Subcutaneous abdominal adipose tissue (tissue), 5 donors: Measurements from ENCODE around the gene RAP1GAP2.
"Not testable (repeated sequence)": the region's sequence is repeated elsewhere in the genome, so short reads cannot be mapped to it uniquely, and the experiment has no call there.

ENCODE experiments used
- H3K27ac ChIP-seq: one replicate; pipeline ENCODE4 v1.7.0; 2013; ENCODE audit warnings: low read depth, mild to moderate bottlenecking, inconsistent platforms, low read length, moderate library complexity
- H3K27me3 ChIP-seq, 5 donors: one replicate each; pipeline ENCODE4 v1.7.0; 2013; ENCODE audit warnings: low read length in 5 of 5, inconsistent platforms in 1 of 5; ENCODE audit not compliant: control insufficient read depth in 5 of 5, insufficient read depth in 4 of 5
- H3K36me3 ChIP-seq, 5 donors: one replicate each; pipeline ENCODE4 v1.7.0; 2013; ENCODE audit warnings: low read length in 5 of 5; ENCODE audit not compliant: control insufficient read depth in 5 of 5, insufficient read depth in 5 of 5
- H3K4me1 ChIP-seq, 5 donors: one replicate each; pipeline ENCODE4 v1.7.0; 2013; ENCODE audit warnings: low read length in 5 of 5, mild to moderate bottlenecking in 3 of 5, moderate library complexity in 1 of 5; ENCODE audit not compliant: control insufficient read depth in 5 of 5, insufficient read depth in 5 of 5
- H3K4me3 ChIP-seq, 5 donors: one replicate each; pipeline ENCODE4 v1.7.0; 2013; ENCODE audit warnings: low read length in 5 of 5, low read depth in 1 of 5
- H3K9ac ChIP-seq, 5 donors: one replicate each; pipeline ENCODE4 v1.7.0; 2013; ENCODE audit warnings: low read length in 5 of 5, mild to moderate bottlenecking in 4 of 5, moderate library complexity in 3 of 5
- H3K9me3 ChIP-seq, 5 donors: one replicate each; pipeline ENCODE4 v1.7.0; 2013; ENCODE audit warnings: low read length in 5 of 5; ENCODE audit not compliant: control insufficient read depth in 5 of 5
- donor health status: healthy.
- donor health status: healthy.
- donor health status: healthy.
- donor health status: healthy.
- donor health status: healthy.

RAP1GAP2 gene

DNA sequence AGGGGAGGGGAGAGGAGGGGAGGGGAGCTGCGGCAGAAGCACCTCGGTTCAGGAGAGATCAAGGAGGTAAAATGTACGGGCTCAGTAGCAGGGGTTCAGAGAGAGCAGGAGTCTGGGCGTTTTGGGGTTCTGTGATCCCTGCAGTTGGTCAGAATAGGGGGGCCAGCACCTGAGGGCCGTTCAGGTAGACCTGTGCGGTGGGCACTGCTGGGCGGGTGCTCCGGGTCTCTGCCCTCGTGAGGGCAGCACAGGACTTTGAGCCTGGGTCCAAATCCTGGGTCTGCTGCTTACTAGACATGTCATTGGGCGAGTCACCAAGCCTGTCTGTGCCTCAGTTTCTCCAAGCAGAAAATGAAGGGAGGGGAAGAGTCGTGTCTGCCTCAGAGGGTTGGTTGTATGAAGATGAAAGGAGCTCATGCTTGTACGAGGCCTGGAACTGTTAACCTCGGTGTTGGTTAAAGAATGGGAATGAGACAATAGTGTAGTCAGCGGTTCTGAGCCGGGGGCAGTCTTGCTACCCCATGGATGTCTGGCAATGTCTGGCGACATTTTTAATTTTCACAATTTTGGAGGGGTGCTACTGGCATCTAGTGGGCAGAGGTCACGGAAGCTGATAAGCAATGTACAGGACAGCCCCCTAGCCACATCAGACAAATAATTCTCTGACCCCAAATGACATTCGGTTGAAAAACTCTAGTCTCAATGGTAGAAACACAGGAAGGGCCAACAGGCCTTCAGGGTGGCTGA is 231.7 kb downstream of the RAP1GAP2 start:
- H3K36me3 ChIP-seq = peaks cover 0 to 3% (median 0%) of the 10 kb centered on the region in 5 donors
- H3K4me1 ChIP-seq = peaks cover 0 to 17% (median 0%) of the 10 kb centered on the region in 5 donors
- H3K27me3 ChIP-seq = peaks cover 0 to 3% (median 0%) of the 10 kb centered on the region in 5 donors
- H3K9ac ChIP-seq = no peak overlapping the region
- no peak overlapping the region for H3K4me3 ChIP-seq
- H3K27ac ChIP-seq = no peak overlapping the region
- H3K9me3 ChIP-seq = peaks cover 0 to 12% (median 7%) of the 10 kb centered on the region in 5 donors

DNA sequence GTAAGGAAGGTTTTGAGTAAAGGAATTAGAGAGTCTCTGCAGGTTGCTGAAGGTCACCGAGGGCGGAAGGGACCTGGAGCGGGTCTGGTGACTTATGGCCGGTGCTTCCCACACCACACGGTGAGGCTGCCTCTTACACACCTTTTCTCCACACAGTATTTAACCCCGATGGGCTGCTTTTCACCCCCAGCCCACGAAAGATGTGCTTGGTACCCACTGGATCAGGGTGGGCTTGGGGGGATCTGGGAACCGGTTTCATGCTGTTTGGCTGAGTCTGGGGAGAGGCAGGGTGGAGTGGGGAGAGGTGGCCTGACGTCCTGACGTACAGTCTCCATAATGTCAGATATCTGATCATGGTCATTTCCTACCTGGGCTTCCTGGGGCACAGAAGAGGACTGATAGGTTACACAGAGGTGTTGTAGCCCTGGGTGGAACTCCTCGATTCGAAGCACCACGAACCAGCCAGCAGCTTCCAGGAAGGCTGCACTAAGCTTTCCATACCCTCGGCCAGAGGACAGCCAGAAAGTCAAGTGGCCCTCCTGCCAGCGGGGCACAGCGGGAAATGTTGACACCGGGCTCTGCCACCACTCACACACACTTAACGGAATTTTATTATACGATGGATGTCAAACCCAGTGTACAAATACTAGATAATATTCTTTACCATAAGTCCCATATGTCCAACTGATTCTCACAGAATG is 233.1 kb downstream of the RAP1GAP2 start:
- Histone ChIP-seq H3K9ac (no peak overlapping the region), H3K27me3 (peaks cover 0 to 9% (median 0%) of the 10 kb centered on the region in 5 donors), H3K4me3 (no peak overlapping the region), H3K4me1 (peaks cover 0 to 17% (median 0%) of the 10 kb centered on the region in 5 donors), H3K27ac (no peak overlapping the region), H3K9me3 (peaks cover 0 to 3% (median 0%) of the 10 kb centered on the region in 5 donors), H3K36me3 (peaks cover 0 to 3% (median 0%) of the 10 kb centered on the region in 5 donors)

DNA sequence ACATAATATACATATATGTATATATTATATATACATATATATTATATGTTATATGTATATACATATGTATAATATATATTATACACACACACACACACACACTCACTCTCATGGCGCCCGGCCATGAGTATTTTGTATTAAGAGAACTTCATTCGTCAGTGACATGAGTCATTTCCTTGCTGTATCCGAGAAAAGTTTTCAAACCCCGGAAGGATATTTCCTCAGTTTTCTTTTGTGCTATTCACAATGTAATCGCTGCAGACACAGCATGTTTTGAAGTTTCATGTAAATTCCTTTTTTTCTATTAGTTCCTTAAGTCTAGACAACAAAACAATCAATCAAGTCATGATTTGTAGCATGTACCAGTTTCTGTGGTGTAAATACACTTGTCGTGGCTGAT is 233.9 kb downstream of the RAP1GAP2 start:
- H3K9me3 ChIP-seq = no peaks in the 10 kb centered on the region
- peak overlapping the region; percentile 57 for H3K27ac ChIP-seq
- H3K4me1 ChIP-seq = peaks cover 0 to 17% (median 0%) of the 10 kb centered on the region in 5 donors
- H3K4me3 ChIP-seq = no peak overlapping the region
- H3K9ac ChIP-seq = no peak overlapping the region
- peaks cover 0 to 3% (median 0%) of the 10 kb centered on the region in 5 donors for H3K36me3 ChIP-seq
- peaks cover 0 to 9% (median 3%) of the 10 kb centered on the region in 5 donors for H3K27me3 ChIP-seq

DNA sequence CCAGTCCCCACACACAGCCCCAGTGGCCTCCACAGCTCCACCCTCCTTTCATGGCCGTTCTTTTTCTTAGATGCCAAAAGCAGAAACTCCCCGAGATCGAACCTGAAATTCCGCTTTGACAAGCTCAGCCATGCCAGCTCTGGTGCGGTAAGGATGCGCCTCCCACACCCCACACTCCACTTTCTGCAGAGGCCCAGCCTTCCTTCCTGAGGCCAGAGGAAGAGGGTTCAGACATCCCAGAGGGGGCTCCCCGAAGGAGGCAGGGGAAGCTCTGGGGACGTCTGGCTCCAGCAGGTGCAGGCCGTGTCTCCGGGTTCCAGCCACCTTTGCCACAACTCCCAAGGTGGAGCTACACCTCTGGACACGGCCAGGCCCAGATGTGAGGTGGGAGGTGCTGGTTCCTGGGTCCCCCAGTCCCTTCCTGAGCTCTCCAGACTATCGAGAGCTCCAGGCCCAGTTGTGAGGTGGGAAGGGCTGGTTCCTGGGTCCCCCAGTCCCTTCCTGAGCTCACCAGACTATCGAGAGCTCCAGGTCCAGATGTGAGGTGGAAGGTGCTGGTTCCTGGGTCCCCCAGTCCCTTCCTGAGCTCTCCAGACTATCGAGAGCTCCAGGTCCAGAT is 234.7 kb downstream of the RAP1GAP2 start:
- not testable (repeated sequence) for H3K36me3 ChIP-seq, H3K9me3 ChIP-seq, H3K4me3 ChIP-seq, H3K9ac ChIP-seq
- peaks cover 0 to 15% (median 7%) of the 10 kb centered on the region in 5 donors for H3K27me3 ChIP-seq
- H3K27ac ChIP-seq = peak overlapping the region; percentile 57
- peaks cover 0 to 17% (median 0%) of the 10 kb centered on the region in 5 donors for H3K4me1 ChIP-seq

DNA sequence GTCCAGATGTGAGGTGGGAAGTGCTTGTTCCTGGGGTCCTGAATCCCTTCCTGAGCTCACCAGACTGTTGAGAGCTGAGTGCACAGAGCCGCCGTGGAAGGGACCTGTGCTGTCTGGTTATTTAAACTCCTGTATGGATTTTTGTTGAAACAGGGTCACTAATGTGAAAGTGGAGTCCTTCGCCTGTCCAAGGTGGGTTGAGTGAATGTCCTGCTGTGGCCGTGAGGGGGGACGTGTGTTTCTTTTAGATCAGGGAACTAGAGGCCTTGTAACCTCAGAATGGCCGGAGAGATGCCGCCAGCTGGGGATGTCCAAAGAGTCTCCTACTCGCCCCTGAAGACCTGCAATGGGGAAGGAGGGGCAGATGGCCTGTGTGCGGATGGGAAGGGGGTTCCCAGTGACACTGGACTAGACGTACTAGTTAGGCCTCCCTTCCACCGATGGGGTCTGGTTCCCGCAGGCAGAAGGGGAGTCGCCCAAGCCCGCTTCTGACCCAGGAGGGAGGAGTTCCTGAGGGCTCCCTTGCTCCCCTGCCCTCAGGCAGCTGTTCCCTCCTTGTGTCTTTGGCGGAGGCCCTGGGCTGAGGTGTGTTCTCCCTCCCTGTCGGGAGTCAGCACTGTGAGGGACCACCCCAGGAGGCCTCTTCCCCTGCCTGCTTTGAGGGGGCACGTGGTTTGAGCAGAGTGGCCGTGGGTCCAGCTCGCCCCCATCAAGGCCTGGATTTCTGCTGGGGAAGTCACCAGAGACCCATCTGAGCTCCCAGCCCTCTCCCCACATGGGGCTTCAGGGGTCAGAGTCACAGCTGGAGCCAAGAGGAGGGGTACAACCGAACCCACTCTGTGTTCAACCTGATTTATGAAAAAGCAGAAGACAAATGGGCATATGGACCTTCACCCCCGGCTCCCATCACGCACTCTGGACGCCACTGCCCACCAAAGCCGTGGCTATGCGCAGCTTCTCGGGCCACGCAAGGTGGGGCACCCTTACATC is 236.3 kb downstream of the RAP1GAP2 start:
- Histone ChIP-seq H3K9me3 (no peaks in the 10 kb centered on the region), H3K4me1 (peaks cover 0 to 13% (median 0%) of the 10 kb centered on the region in 5 donors), H3K36me3 (no peaks in the 10 kb centered on the region), H3K9ac (no peak overlapping the region), H3K27ac (no peak overlapping the region), H3K4me3 (no peak overlapping the region), H3K27me3 (peaks cover 2 to 25% (median 15%) of the 10 kb centered on the region in 5 donors)

DNA sequence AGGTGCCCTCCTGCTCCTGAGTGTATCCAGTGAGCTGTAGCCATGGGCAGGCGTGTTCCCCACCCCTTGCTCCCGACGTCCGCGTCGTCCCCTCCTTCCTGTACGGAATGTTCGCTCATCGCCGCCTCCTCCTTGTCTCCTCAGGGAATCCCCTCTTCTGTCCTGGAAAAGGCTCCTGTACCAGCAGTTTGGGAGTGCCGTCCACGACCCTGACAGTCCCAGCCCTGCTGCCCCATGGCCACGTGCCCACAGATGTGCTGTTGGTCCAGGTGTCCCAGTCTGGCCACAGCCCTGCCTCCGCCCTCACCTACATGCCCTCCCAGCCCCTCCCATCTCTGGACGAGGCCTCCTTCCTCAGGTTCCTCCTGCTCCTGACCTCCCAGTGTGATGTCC is 237.0 kb downstream of the RAP1GAP2 start:
- no peaks in the 10 kb centered on the region for H3K9me3 ChIP-seq
- H3K27me3 ChIP-seq = peaks cover 2 to 25% (median 15%) of the 10 kb centered on the region in 5 donors
- H3K9ac ChIP-seq = no peak overlapping the region
- H3K4me1 ChIP-seq = peaks cover 0 to 13% (median 0%) of the 10 kb centered on the region in 5 donors
- H3K27ac ChIP-seq = no peak overlapping the region
- no peaks in the 10 kb centered on the region for H3K36me3 ChIP-seq
- no peak overlapping the region for H3K4me3 ChIP-seq

DNA sequence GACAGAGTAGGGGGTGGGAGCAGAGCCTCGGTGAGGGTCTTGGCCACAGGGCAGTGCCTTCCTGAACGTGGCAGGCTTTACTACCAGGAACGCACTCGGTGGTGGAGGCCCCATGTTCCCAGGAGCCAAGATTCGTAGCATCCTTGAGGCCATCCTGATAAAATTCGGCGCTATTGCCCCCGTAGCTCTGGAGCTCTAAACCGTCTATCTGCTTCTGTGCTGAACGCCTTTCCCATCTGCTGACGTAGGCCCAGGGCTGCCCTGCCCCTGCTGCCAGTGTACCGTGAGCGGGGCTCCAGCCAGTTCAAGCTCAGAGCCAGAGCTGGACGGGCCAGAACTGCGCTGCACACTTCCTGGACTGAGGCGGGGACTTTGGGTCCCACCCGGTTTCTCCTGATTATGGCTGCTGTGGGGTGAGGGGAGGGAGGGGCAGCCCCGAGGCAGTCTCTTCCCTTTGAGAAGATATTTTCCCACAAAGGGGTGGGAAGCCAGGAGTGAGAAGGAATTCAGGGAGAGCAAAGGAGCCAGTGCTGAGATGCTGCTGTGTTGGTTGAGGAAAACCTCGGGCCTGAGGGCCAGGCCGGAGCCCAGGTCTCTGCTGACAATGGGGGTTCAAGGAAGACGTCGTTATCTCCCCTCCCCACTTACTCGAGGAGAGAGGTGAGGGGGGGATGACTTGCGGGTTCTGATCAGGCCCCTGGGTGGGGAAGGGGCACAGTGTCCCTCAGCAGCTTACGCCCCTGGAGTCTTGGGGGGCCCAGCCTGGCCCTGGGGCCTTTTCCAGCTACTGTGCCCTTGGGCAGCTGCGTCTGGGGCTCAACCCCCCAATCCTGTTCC is 237.7 kb downstream of the RAP1GAP2 start:
- peaks cover 0 to 13% (median 0%) of the 10 kb centered on the region in 5 donors for H3K4me1 ChIP-seq
- no peak overlapping the region for H3K9ac ChIP-seq
- no peak overlapping the region for H3K4me3 ChIP-seq
- H3K9me3 ChIP-seq = no peaks in the 10 kb centered on the region
- no peaks in the 10 kb centered on the region for H3K36me3 ChIP-seq
- no peak overlapping the region for H3K27ac ChIP-seq
- peaks cover 2 to 22% (median 15%) of the 10 kb centered on the region in 5 donors for H3K27me3 ChIP-seq

DNA sequence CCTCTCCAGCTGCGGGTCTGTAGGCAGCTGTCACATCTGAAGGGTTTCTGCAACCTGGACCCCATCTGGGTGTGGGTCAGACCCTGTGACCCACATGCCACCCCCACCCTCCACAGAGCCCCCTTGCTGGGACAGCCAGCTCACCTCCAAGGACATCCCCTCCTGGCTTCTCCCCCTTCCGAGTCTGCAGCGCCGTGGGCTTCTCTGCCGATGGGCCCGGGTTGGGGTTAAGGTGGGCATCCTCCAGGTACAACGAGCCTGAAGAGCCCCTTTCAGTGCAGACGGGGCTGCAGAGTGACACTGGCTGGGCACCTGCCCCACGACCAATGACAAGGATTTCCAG is 238.3 kb downstream of the RAP1GAP2 start:
- no peaks in the 10 kb centered on the region for H3K36me3 ChIP-seq
- H3K27me3 ChIP-seq = peaks cover 2 to 22% (median 15%) of the 10 kb centered on the region in 5 donors
- no peaks in the 10 kb centered on the region for H3K9me3 ChIP-seq
- peaks cover 0 to 11% (median 0%) of the 10 kb centered on the region in 5 donors for H3K4me1 ChIP-seq
- H3K4me3 ChIP-seq = no peak overlapping the region
- H3K27ac ChIP-seq = no peak overlapping the region
- no peak overlapping the region for H3K9ac ChIP-seq
